ENCODE measurements around the gene HSD11B1L. TPM values are rescaled to one million over a fixed set of nuclear protein-coding genes. Genes with fewer than 3 reads are reported as not detected.
"Not testable (repeated sequence)": the region's sequence is repeated elsewhere in the genome, so short reads cannot be mapped to it uniquely, and the experiment has no call there.

HSD11B1L gene
- total RNA-seq, 2 experiments from 2014 or later, result 2.4 to 2.9 TPM

- Mint-ChIP-seq H3K36me3 (ENCODE audit: low read depth) (peaks cover 58% of the 10 kb centered on the region), H3K27me3 (no peaks in the 10 kb centered on the region), H3K9me3 (no peaks in the 10 kb centered on the region), H3K4me1 (ENCODE audit: low read depth) (no peaks in the 10 kb centered on the region), H3K27ac (no peak overlapping the region), H3K4me3 (no peak overlapping the region)
- Histone ChIP-seq H3K9me3 (ENCODE audit: control insufficient read depth in 1 of 2, insufficient read depth in 1 of 2, low read length in 2 of 2) (peaks cover 0 to 6% of the 10 kb centered on the region in 2 experiments), H3K36me3 (ENCODE audit: insufficient read depth, low read length) (peaks cover 68% of the 10 kb centered on the region), H3K4me1 (ENCODE audit: insufficient read depth, low read length) (no peaks in the 10 kb centered on the region), H3K27me3 (ENCODE audit: control insufficient read depth in 1 of 2, insufficient read depth in 2 of 2, low read length in 2 of 2) (no peaks in the 10 kb centered on the region), H3K4me3 (ENCODE audit: low read length) (no peak overlapping the region), H3K27ac (ENCODE audit: low read depth in 1 of 2, low read length in 2 of 2) (no peak overlapping the region)
- TF ChIP-seq CTCF (IDR thresholded peaks at IDR 0.05), result no peak
- ChIA-PET POLR2A (interaction anchor here (1.7 kb wide), 1 partner anchor 8 kb away, joined by 4 read pairs; the partner anchor contains the start of gene RPL36), CTCF (no interaction called here)
- ATAC-seq (ENCODE audit: poor library complexity) (no peak), DNase-seq (peak in 1 of 14 experiments; percentile 33)
- intact Hi-C loops (cut with DNase I, micrococcal nuclease), result no loop called here
Measured at GRCh38 chr19:5697890-5698634, 17.2 kb downstream of the HSD11B1L start.

- Histone ChIP-seq H3K9me3 (ENCODE audit: control insufficient read depth in 1 of 2, insufficient read depth in 1 of 2, low read length in 2 of 2) (peaks cover 0 to 6% of the 10 kb centered on the region in 2 experiments), H3K27ac (ENCODE audit: low read depth in 1 of 2, low read length in 2 of 2) (no peak overlapping the region), H3K4me1 (ENCODE audit: insufficient read depth, low read length) (no peaks in the 10 kb centered on the region), H3K27me3 (ENCODE audit: control insufficient read depth in 1 of 2, insufficient read depth in 2 of 2, low read length in 2 of 2) (no peaks in the 10 kb centered on the region), H3K4me3 (ENCODE audit: low read length) (no peak overlapping the region), H3K36me3 (ENCODE audit: insufficient read depth, low read length) (peaks cover 68% of the 10 kb centered on the region)
- intact Hi-C loops (cut with DNase I, micrococcal nuclease), result no loop called here
- TF ChIP-seq CTCF (IDR thresholded peaks at IDR 0.05), result no peak
- no peaks in the 10 kb centered on the region for H3K27me3 Mint-ChIP-seq
- no peak for ATAC-seq (ENCODE audit: poor library complexity)
- no peaks in the 10 kb centered on the region for H3K9me3 Mint-ChIP-seq
- DNase-seq, result peak in 1 of 14 experiments; percentile 31
- ChIA-PET CTCF (no interaction called here), POLR2A (interaction anchor here (0.9 to 1.7 kb wide), 2 partner anchors 9 to 21 kb away, joined by 3 to 4 read pairs; partner anchors contain the start of genes CATSPERD, LONP1 and RPL36)
- peaks cover 58% of the 10 kb centered on the region for H3K36me3 Mint-ChIP-seq (ENCODE audit: low read depth)
- no peak overlapping the region for H3K4me3 Mint-ChIP-seq
- H3K27ac Mint-ChIP-seq, result no peak overlapping the region
- no peaks in the 10 kb centered on the region for H3K4me1 Mint-ChIP-seq (ENCODE audit: low read depth)
Measured at GRCh38 chr19:5698635-5699422, 18.0 kb downstream of the HSD11B1L start.

- ChIA-PET CTCF (no interaction called here), POLR2A (no interaction called here)
- no peaks in the 10 kb centered on the region for H3K27me3 Mint-ChIP-seq
- no peak for DNase-seq
- H3K9me3 Mint-ChIP-seq, result no peaks in the 10 kb centered on the region
- intact Hi-C loops (cut with DNase I, micrococcal nuclease), result no loop called here
- Histone ChIP-seq H3K9me3 (ENCODE audit: control insufficient read depth in 1 of 2, insufficient read depth in 1 of 2, low read length in 2 of 2) (peaks cover 0 to 6% of the 10 kb centered on the region in 2 experiments), H3K27me3 (ENCODE audit: control insufficient read depth in 1 of 2, insufficient read depth in 2 of 2, low read length in 2 of 2) (no peaks in the 10 kb centered on the region), H3K4me1 (ENCODE audit: insufficient read depth, low read length) (no peaks in the 10 kb centered on the region), H3K36me3 (ENCODE audit: insufficient read depth, low read length) (peaks cover 66% of the 10 kb centered on the region), H3K27ac (ENCODE audit: low read depth in 1 of 2, low read length in 2 of 2) (no peak overlapping the region), H3K4me3 (ENCODE audit: low read length) (no peak overlapping the region)
- ATAC-seq (ENCODE audit: poor library complexity), result no peak
- TF ChIP-seq CTCF (IDR thresholded peaks at IDR 0.05), result no peak
- H3K27ac Mint-ChIP-seq, result no peak overlapping the region
- H3K4me1 Mint-ChIP-seq (ENCODE audit: low read depth), result no peaks in the 10 kb centered on the region
- peaks cover 46% of the 10 kb centered on the region for H3K36me3 Mint-ChIP-seq (ENCODE audit: low read depth)
- H3K4me3 Mint-ChIP-seq, result no peak overlapping the region
Measured at GRCh38 chr19:5700455-5701092, 19.7 kb downstream of the HSD11B1L start.

- H3K9me3 Mint-ChIP-seq; H3K4me3 Mint-ChIP-seq; H3K27ac ChIP-seq (ENCODE audit: low read depth in 1 of 2, low read length in 2 of 2); H3K27ac Mint-ChIP-seq; CTCF ChIA-PET; H3K4me1 Mint-ChIP-seq (ENCODE audit: low read depth); H3K4me1 ChIP-seq (ENCODE audit: insufficient read depth, low read length); H3K27me3 ChIP-seq (ENCODE audit: control insufficient read depth in 1 of 2, insufficient read depth in 2 of 2, low read length in 2 of 2); ATAC-seq (ENCODE audit: poor library complexity); H3K9me3 ChIP-seq (ENCODE audit: control insufficient read depth in 1 of 2, insufficient read depth in 1 of 2, low read length in 2 of 2); DNase-seq; intact Hi-C loops (cut with DNase I, micrococcal nuclease); H3K4me3 ChIP-seq (ENCODE audit: low read length); H3K27me3 Mint-ChIP-seq; POLR2A ChIA-PET: not testable (repeated sequence)
- peaks cover 54% of the 10 kb centered on the region for H3K36me3 Mint-ChIP-seq (ENCODE audit: low read depth)
- H3K36me3 ChIP-seq (ENCODE audit: insufficient read depth, low read length), result peaks cover 65% of the 10 kb centered on the region
Measured at GRCh38 chr19:5702053-5702410, 21.2 kb downstream of the HSD11B1L start.

Data from CD4-positive, alpha-beta T cell (primary cell).